NOMO-1 treated with dmso at 0.1 percent for 144 hours (cell line): ENCODE results near the gene ALG14.
"Not testable (repeated sequence)": the region's sequence is repeated elsewhere in the genome, so short reads cannot be mapped to it uniquely, and the experiment has no call there.

Experiments
- DNase-seq: peaks from one replicate; lab custom pipeline; 2025; ENCODE audit not compliant: unreplicated experiment; lab: John Stamatoyannopoulos, UW

ALG14 gene

GRCh38 chr1:95072532-95073419 lies at the start of gene ALG14:
ALG14 (minus strand) TSS chr1:95072951; CDS start chr1:95072898, 53 bp downstream.
- DNase-seq: peak; percentile 92

GRCh38 chr1:95122151-95122697 lies 49.5 kb upstream of the ALG14 start:
- no peak for DNase-seq

- no peak for DNase-seq
Observed at GRCh38 chr1:95119273-95119672, 46.5 kb upstream of the ALG14 start.

GRCh38 chr1:95118710-95119109 lies 46.0 kb upstream of the ALG14 start:
- no peak for DNase-seq

- no peak for DNase-seq
Observed at GRCh38 chr1:95118067-95118499, 45.3 kb upstream of the ALG14 start.

GRCh38 chr1:95117207-95118066 lies 44.7 kb upstream of the ALG14 start, which contains the start of gene TLCD4:
TLCD4 (plus strand) TSS chr1:95117355; CDS start chr1:95143902, 26,547 bp downstream.
- DNase-seq: no peak

- peak; percentile 65 for DNase-seq
Observed at GRCh38 chr1:95116580-95117206, 43.9 kb upstream of the ALG14 start.

- DNase-seq: no peak
Observed at GRCh38 chr1:95115708-95116137, 43.0 kb upstream of the ALG14 start.

GRCh38 chr1:95113684-95114083 lies 40.9 kb upstream of the ALG14 start:
- no peak for DNase-seq

- DNase-seq: no peak
Observed at GRCh38 chr1:95111014-95111413, 38.3 kb upstream of the ALG14 start.

GRCh38 chr1:95108792-95109191 lies 36.0 kb upstream of the ALG14 start:
- no peak for DNase-seq

GRCh38 chr1:95098196-95098595 lies 25.4 kb upstream of the ALG14 start:
- DNase-seq: peak; percentile 48

- no peak for DNase-seq
Observed at GRCh38 chr1:95097426-95097825, 24.7 kb upstream of the ALG14 start.

- DNase-seq: no peak
Observed at GRCh38 chr1:95096218-95096841, 23.6 kb upstream of the ALG14 start.

GRCh38 chr1:95095833-95096217 lies 23.1 kb upstream of the ALG14 start:
- peak; percentile 34 for DNase-seq

- no peak for DNase-seq
Observed at GRCh38 chr1:95094923-95095322, 22.2 kb upstream of the ALG14 start.

- no peak for DNase-seq
Observed at GRCh38 chr1:95093296-95093695, 20.5 kb upstream of the ALG14 start.

GRCh38 chr1:95092891-95093290 lies 20.1 kb upstream of the ALG14 start:
- not testable (repeated sequence) for DNase-seq

GRCh38 chr1:95091290-95091689 lies 18.5 kb upstream of the ALG14 start:
- DNase-seq: not testable (repeated sequence)

- DNase-seq: no peak
Observed at GRCh38 chr1:95089650-95090287, 17.0 kb upstream of the ALG14 start.
